ENCODE results near the gene GIT2. TPM values are rescaled to one million over a fixed set of nuclear protein-coding genes. Genes with fewer than 3 reads are reported as not detected.

The GIT2 gene
- total and polyA plus RNA-seq, 2 donors (not counting 1 experiment from before 2014, with no cell fraction given), result 75.2 to 163 TPM

- CTCF ChIA-PET, result no interaction called here
Measured at GRCh38 chr12:109937371-109937770, 58.8 kb downstream of the GIT2 start.

GRCh38 chr12:109934026-109934425, 62.1 kb downstream of the GIT2 start:
- ATAC-seq (ENCODE audit: low read depth) (no peak), DNase-seq (no peak)
- TF ChIP-seq EZH2 (IDR thresholded peaks at IDR 0.05; ENCODE audit: borderline replicate concordance, insufficient read depth, low read depth, low read length, poor library complexity, severe bottlenecking) (no peak), CTCF (IDR thresholded peaks at IDR 0.05) (no peak)
- H3K9me3 Mint-ChIP-seq (ENCODE audit: insufficient read depth), result no peaks in the 10 kb centered on the region
- no peak overlapping the region for H3K4me2 ChIP-seq (replicated peaks; ENCODE audit: low read depth, low read length, poor library complexity, severe bottlenecking)
- no peaks in the 10 kb centered on the region for H3K27me3 ChIP-seq (replicated peaks in 1 of 4; ENCODE audit: control extremely low read depth in 1 of 4, control insufficient read depth in 3 of 4, insufficient read depth in 4 of 4, low read length in 3 of 4)
- peaks cover 24 to 83% of the 10 kb centered on the region in 2 experiments for H3K36me3 ChIP-seq (replicated peaks in 1 of 2; ENCODE audit: control extremely low read depth in 1 of 2, control insufficient read depth in 1 of 2, extremely low read depth in 1 of 2, insufficient read depth in 2 of 2, low read length in 1 of 2)
- H3K4me3 ChIP-seq (ENCODE audit: control extremely low read depth in 1 of 5, extremely low read depth in 1 of 5, insufficient read depth in 1 of 5, low read depth in 2 of 5, low read length in 4 of 5), result no peak overlapping the region
- H3K9ac ChIP-seq (ENCODE audit: low read length), result no peak overlapping the region
- H3K27ac ChIP-seq (ENCODE audit: low read length in 2 of 2), result no peak overlapping the region
- ChIA-PET POLR2A (no interaction called here), CTCF (interaction anchor here (0.9 to 1.0 kb wide), 2 partner anchors 80 to 81 kb away, joined by 3 read pairs; no protein-coding TSS in a partner anchor)
- H2AFZ ChIP-seq (ENCODE audit: insufficient read depth, low read depth, low read length, poor library complexity, severe bottlenecking), result no peak overlapping the region
- H3K4me3 Mint-ChIP-seq, result no peak overlapping the region
- no peaks in the 10 kb centered on the region for H3K79me2 ChIP-seq (ENCODE audit: control insufficient read depth, insufficient read depth, low read length)
- whole genome bisulfite sequencing (ENCODE audit: insufficient coverage), result 93% methylated on average over 4 of the region's 5 CpGs
- H3K4me1 ChIP-seq (ENCODE audit: control insufficient read depth in 2 of 2, insufficient read depth in 2 of 2, low read length in 2 of 2), result no peaks in the 10 kb centered on the region
- no peaks in the 10 kb centered on the region for H3K4me1 Mint-ChIP-seq
- H3K27ac Mint-ChIP-seq, result no peak overlapping the region
- H3K27me3 Mint-ChIP-seq, result no peaks in the 10 kb centered on the region
- no peaks in the 10 kb centered on the region for H4K20me1 ChIP-seq (ENCODE audit: control insufficient read depth, insufficient read depth, low read length, poor library complexity, severe bottlenecking)
- no peaks in the 10 kb centered on the region for H3K9me3 ChIP-seq (ENCODE audit: control extremely low read depth in 1 of 3, control insufficient read depth in 2 of 3, insufficient read depth in 1 of 3, low read length in 2 of 3)
- intact Hi-C loops (cut with micrococcal nuclease), result no loop called here

More at GRCh38 chr12:109937371-109937770, 58.8 kb downstream of the GIT2 start:
- no peaks in the 10 kb centered on the region for H3K27me3 ChIP-seq (replicated peaks in 1 of 4; ENCODE audit: control extremely low read depth in 1 of 4, control insufficient read depth in 3 of 4, insufficient read depth in 4 of 4, low read length in 3 of 4)
- no peaks in the 10 kb centered on the region for H3K79me2 ChIP-seq (ENCODE audit: control insufficient read depth, insufficient read depth, low read length)
- peaks cover 15 to 66% of the 10 kb centered on the region in 2 experiments for H3K36me3 ChIP-seq (replicated peaks in 1 of 2; ENCODE audit: control extremely low read depth in 1 of 2, control insufficient read depth in 1 of 2, extremely low read depth in 1 of 2, insufficient read depth in 2 of 2, low read length in 1 of 2)
- TF ChIP-seq EZH2 (IDR thresholded peaks at IDR 0.05; ENCODE audit: borderline replicate concordance, insufficient read depth, low read depth, low read length, poor library complexity, severe bottlenecking), result no peak
- TF ChIP-seq CTCF (IDR thresholded peaks at IDR 0.05), result no peak
- peaks cover 9% of the 10 kb centered on the region for H3K4me1 Mint-ChIP-seq
- no peak overlapping the region for H3K27ac ChIP-seq (ENCODE audit: low read length in 2 of 2)
- no peaks in the 10 kb centered on the region for H3K9me3 ChIP-seq (ENCODE audit: control extremely low read depth in 1 of 3, control insufficient read depth in 2 of 3, insufficient read depth in 1 of 3, low read length in 2 of 3)
- H3K4me3 Mint-ChIP-seq, result no peak overlapping the region
- DNase-seq (no peak), ATAC-seq (ENCODE audit: low read depth) (no peak)
- no peak overlapping the region for H3K9ac ChIP-seq (ENCODE audit: low read length)
- H3K4me3 ChIP-seq (ENCODE audit: control extremely low read depth in 1 of 5, extremely low read depth in 1 of 5, insufficient read depth in 1 of 5, low read depth in 2 of 5, low read length in 4 of 5), result no peak overlapping the region
- no peak overlapping the region for H2AFZ ChIP-seq (ENCODE audit: insufficient read depth, low read depth, low read length, poor library complexity, severe bottlenecking)
- H3K27ac Mint-ChIP-seq, result no peak overlapping the region
- H4K20me1 ChIP-seq (ENCODE audit: control insufficient read depth, insufficient read depth, low read length, poor library complexity, severe bottlenecking), result no peaks in the 10 kb centered on the region
- no peaks in the 10 kb centered on the region for H3K9me3 Mint-ChIP-seq (ENCODE audit: insufficient read depth)
- WGBS (ENCODE audit: insufficient coverage), result 100% methylated on average over 1 of the region's 5 CpGs
- POLR2A ChIA-PET, result no interaction called here
- H3K27me3 Mint-ChIP-seq, result no peaks in the 10 kb centered on the region
- H3K4me1 ChIP-seq (ENCODE audit: control insufficient read depth in 2 of 2, insufficient read depth in 2 of 2, low read length in 2 of 2), result peaks cover 4 to 5% of the 10 kb centered on the region in 2 donors
- intact Hi-C loops (cut with micrococcal nuclease), result no loop called here
- H3K4me2 ChIP-seq (replicated peaks; ENCODE audit: low read depth, low read length, poor library complexity, severe bottlenecking), result no peak overlapping the region

All from B cell (primary cell).